ENCODE results near the gene DPH6. TPM values are rescaled to one million over a fixed set of nuclear protein-coding genes. Genes with fewer than 3 reads are reported as not detected.

DPH6 gene
- total RNA-seq, 1 donor from 2014 or later, result 30.2 TPM

GRCh38 chr15:35358824-35359223, 187.1 kb downstream of the DPH6 start:
- no peaks in the 10 kb centered on the region for H3K4me1 ChIP-seq
- DNase-seq (ENCODE audit: extremely low spot score in 2 of 2), result no peak
- no peak overlapping the region for H3K27ac ChIP-seq
- peaks cover 8% of the 10 kb centered on the region for H3K9me3 ChIP-seq
- TF ChIP-seq POLR2A (IDR thresholded peaks at IDR 0.05), result no peak
- TF ChIP-seq CTCF (IDR thresholded peaks at IDR 0.05), result no peak
- no peak for TF ChIP-seq POLR2AphosphoS5 (IDR thresholded peaks at IDR 0.05; ENCODE audit: insufficient read depth in 1 of 2, low read depth in 1 of 2)
- H3K4me3 ChIP-seq, result no peak overlapping the region
- H3K27me3 ChIP-seq, result no peaks in the 10 kb centered on the region
- intact Hi-C loops (cut with DNase I), result no loop called here
- H3K36me3 ChIP-seq, result no peaks in the 10 kb centered on the region

GRCh38 chr15:35351059-35351458, 194.9 kb downstream of the DPH6 start:
- Histone ChIP-seq H3K27ac (no peak overlapping the region), H3K9me3 (no peaks in the 10 kb centered on the region), H3K27me3 (no peaks in the 10 kb centered on the region), H3K36me3 (no peaks in the 10 kb centered on the region), H3K4me1 (no peaks in the 10 kb centered on the region), H3K4me3 (no peak overlapping the region)
- TF ChIP-seq CTCF (IDR thresholded peaks at IDR 0.05) (no peak), POLR2A (IDR thresholded peaks at IDR 0.05) (no peak), POLR2AphosphoS5 (IDR thresholded peaks at IDR 0.05; ENCODE audit: insufficient read depth in 1 of 2, low read depth in 1 of 2) (no peak)
- no peak for DNase-seq (ENCODE audit: extremely low spot score in 2 of 2)
- intact Hi-C loops (cut with DNase I), result no loop called here

DNA sequence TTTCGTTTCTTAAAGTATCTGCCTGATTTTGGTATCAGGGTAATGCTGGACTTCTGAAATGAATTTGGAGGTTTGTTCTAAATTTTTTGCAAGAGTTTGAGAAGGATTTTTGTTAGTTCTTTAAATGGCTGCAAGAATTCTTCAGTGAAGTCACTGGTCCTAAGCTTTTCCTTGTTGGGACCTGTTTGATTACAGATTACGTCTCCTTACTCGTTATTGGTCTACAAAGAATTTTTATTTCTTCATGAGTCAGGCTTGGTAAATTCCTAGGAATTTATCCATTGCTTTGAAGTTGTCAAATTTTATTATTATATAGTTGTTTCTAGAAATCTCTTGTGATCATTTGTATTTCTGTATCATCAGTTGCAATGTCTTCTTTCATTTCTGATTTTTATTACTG, 196.0 kb downstream of the DPH6 start:
- intact Hi-C loops (cut with DNase I), result no loop called here
- no peak for DNase-seq (ENCODE audit: extremely low spot score in 2 of 2)
- Histone ChIP-seq H3K36me3 (no peaks in the 10 kb centered on the region), H3K4me3 (no peak overlapping the region), H3K9me3 (no peaks in the 10 kb centered on the region), H3K27ac (no peak overlapping the region), H3K4me1 (no peaks in the 10 kb centered on the region), H3K27me3 (no peaks in the 10 kb centered on the region)
- no peak for TF ChIP-seq POLR2AphosphoS5 (IDR thresholded peaks at IDR 0.05; ENCODE audit: insufficient read depth in 1 of 2, low read depth in 1 of 2)
- no peak for TF ChIP-seq CTCF (IDR thresholded peaks at IDR 0.05)

GRCh38 chr15:35330916-35331315, 215.0 kb downstream of the DPH6 start:
- intact Hi-C loops (cut with DNase I), result no loop called here
- H3K27me3 ChIP-seq, result no peaks in the 10 kb centered on the region
- no peaks in the 10 kb centered on the region for H3K36me3 ChIP-seq
- H3K4me1 ChIP-seq, result no peaks in the 10 kb centered on the region
- TF ChIP-seq POLR2AphosphoS5 (IDR thresholded peaks at IDR 0.05; ENCODE audit: insufficient read depth in 1 of 2, low read depth in 1 of 2) (no peak), POLR2A (IDR thresholded peaks at IDR 0.05) (no peak), CTCF (IDR thresholded peaks at IDR 0.05) (no peak)
- no peak for DNase-seq (ENCODE audit: extremely low spot score in 2 of 2)
- no peaks in the 10 kb centered on the region for H3K9me3 ChIP-seq
- H3K4me3 ChIP-seq, result no peak overlapping the region
- no peak overlapping the region for H3K27ac ChIP-seq

DNA sequence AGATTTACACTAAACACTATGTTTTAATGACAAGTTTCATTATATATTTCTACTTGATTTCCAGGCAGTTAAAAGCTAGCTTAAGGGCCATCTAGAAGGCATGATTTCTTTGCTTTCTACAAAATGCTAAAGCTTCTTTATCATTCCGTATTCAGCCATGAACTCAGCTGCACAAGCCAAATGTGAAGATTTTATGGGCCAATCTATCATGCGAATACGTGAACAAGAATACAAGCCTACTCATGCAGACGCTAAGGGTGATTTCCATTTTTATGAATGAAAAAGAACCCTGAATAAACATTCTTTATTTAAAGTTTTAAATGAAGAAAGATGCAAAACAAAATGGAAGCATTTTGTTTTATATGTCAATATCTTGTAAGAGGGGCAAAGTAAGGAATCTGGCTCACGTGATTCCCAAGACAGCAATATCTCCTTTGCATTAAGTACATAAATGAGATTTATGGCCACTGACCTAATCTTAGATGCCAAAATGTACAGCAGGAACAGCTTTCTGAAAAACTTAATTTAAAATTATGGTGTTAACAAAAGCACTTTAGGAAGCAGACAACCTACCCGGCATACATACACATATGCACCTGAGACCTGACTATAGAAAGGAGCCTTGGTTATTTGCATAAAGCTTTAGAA, 215.8 kb downstream of the DPH6 start:
- no peaks in the 10 kb centered on the region for H3K4me1 ChIP-seq
- H3K27ac ChIP-seq, result no peak overlapping the region
- H3K4me3 ChIP-seq, result no peak overlapping the region
- H3K27me3 ChIP-seq, result no peaks in the 10 kb centered on the region
- no peaks in the 10 kb centered on the region for H3K9me3 ChIP-seq
- TF ChIP-seq POLR2AphosphoS5 (IDR thresholded peaks at IDR 0.05; ENCODE audit: insufficient read depth in 1 of 2, low read depth in 1 of 2), result no peak
- no peak for TF ChIP-seq CTCF (IDR thresholded peaks at IDR 0.05)
- TF ChIP-seq POLR2A (IDR thresholded peaks at IDR 0.05), result no peak
- no peak for DNase-seq (ENCODE audit: extremely low spot score in 2 of 2)
- no peaks in the 10 kb centered on the region for H3K36me3 ChIP-seq
- intact Hi-C loops (cut with DNase I), result no loop called here

All from vagina (tissue), 2 donors.